Thyroid gland (tissue), 4 donors: ENCODE measurements around the gene TBC1D4.

Experiments
- POLR2A ChIP-seq, 2 donors: fragments of 450-650 bp; IDR thresholded peaks; one replicate each; pipeline ENCODE4 v1.6.1; 2017; ENCODE audit warnings: antibody characterized with exemption in 2 of 2, mild to moderate bottlenecking in 2 of 2, moderate library complexity in 1 of 2
- TF ChIP-seq, protein P1 (sequence below), 6 experiments: fragments of 200-600 bp in 3 of 6; fragments of 450-650 bp in 3 of 6; sonication (generic) in 3 of 6; IDR thresholded peaks; one replicate each; pipeline ENCODE4 v1.5.1; 2016 to 2019; ENCODE audit warnings: antibody characterized with exemption in 6 of 6, mild to moderate bottlenecking in 2 of 6, inconsistent platforms in 1 of 6, moderate library complexity in 1 of 6

DNA sequence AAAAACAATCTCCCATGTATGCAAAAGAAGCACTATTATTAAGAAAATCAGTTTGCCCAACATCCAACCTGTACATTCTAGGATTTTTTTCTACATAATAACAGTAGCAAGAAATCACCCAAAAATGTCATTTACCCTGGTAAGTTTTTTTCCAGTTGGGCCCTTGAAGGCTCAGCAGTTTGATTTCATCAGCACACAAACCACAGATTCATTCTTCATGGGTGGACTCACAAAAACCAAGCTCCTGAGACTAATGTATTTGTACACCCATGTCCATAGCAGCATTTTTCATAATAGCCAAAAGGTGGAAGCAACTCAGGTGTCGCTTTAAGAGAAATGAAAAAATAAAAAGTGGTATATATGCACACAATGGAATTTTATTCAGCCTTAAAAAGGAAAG lies 210.1 kb downstream of the TBC1D4 start:
- TF ChIP-seq, protein P1, sequence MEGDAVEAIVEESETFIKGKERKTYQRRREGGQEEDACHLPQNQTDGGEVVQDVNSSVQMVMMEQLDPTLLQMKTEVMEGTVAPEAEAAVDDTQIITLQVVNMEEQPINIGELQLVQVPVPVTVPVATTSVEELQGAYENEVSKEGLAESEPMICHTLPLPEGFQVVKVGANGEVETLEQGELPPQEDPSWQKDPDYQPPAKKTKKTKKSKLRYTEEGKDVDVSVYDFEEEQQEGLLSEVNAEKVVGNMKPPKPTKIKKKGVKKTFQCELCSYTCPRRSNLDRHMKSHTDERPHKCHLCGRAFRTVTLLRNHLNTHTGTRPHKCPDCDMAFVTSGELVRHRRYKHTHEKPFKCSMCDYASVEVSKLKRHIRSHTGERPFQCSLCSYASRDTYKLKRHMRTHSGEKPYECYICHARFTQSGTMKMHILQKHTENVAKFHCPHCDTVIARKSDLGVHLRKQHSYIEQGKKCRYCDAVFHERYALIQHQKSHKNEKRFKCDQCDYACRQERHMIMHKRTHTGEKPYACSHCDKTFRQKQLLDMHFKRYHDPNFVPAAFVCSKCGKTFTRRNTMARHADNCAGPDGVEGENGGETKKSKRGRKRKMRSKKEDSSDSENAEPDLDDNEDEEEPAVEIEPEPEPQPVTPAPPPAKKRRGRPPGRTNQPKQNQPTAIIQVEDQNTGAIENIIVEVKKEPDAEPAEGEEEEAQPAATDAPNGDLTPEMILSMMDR (IDR thresholded peaks at IDR 0.05): no peak
- TF ChIP-seq POLR2A (IDR thresholded peaks at IDR 0.05): no peak
